G401 (cell line): ENCODE data around the gene PSMD3. TPM values are rescaled to one million over a fixed set of nuclear protein-coding genes. Genes with fewer than 3 reads are reported as not detected.
A peak's percentile ranks its signal among the peaks of the same experiment; 100 is the strongest.
"Not testable (repeated sequence)": the region's sequence is repeated elsewhere in the genome, so short reads cannot be mapped to it uniquely, and the experiment has no call there.

ENCODE experiments used
- DNase-seq: peaks from one replicate; pipeline ENCODE4 v3.0.0-alpha.2; 2015; ENCODE audit warnings: low spot score
- in situ Hi-C: cut with HindIII; loops from 2 replicates; pipeline ENCODE4 v1.10.0; 2016; ENCODE audit warnings: low sequenced_read_pairs, mixed read lengths
- total RNA-seq: library from RNA; depleted of rRNA; stranded (reverse); fragments of >200 nt; shearing (Covaris generic); gene quantifications from 2 replicates; pipeline ENCODE4 v1.2.3, GENCODE V29; 2014; rRNA removed

PSMD3 gene
- total RNA-seq = 248 and 317 TPM in 2 replicates

GRCh38 chr17:39980351-39981206, at the start of gene PSMD3:
TSS of gene PSMD3 (plus strand) at chr17:39980807. CDS start at chr17:39980971, 164 bp downstream.
- in situ Hi-C loops = loop anchor here (25.0 kb wide), 1 partner anchor 293 kb away; the partner anchor contains the start of gene PGAP3
- DNase-seq = peak; percentile 100

DNA sequence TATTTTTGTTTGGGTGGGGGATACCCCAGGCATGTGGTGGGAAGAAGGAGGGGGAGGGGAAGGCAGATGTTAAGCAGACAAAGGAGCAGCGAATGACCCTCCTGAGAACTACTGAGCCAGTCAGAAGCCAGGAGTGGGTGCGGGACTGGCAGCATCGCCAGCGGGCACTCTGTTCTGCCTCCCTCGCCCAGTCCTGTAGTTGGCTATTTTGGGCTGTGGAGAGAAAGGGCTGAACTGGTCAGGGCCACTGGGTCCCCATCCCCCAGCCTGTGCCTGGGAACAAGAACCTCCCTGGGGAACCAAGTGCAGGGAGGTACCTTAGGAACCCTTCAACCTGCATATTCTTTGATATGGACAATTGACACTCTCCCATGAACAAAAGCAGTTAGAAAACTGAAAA, 46.7 kb upstream of the PSMD3 start:
- no peak for DNase-seq
- in situ Hi-C loops = no loop called here

GRCh38 chr17:39934324-39934723, 46.3 kb upstream of the PSMD3 start:
- in situ Hi-C loops = no loop called here
- DNase-seq = no peak

DNA sequence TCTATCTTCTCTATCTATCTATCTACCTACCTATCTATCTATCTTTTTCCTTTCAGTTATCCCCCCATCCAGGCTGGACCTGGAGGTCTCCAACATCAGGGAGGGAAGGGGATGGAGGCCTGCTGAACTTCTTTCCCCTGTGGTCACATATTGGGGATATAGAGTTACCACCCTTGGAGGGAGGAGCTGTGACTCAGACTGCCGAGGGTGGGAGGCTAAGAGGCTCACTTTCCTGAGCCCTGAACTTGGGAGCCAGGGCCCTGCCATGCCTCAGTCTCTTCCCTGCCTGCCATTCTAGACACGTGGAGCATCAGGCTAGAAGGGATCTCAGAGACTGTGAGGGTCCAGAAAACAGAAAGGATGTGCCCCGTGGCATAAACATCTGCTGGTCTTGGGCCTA, 44.7 kb upstream of the PSMD3 start:
- in situ Hi-C loops = no loop called here
- DNase-seq = no peak

GRCh38 chr17:39937447-39937846, 43.2 kb upstream of the PSMD3 start:
- no peak for DNase-seq
- in situ Hi-C loops = no loop called here

DNA sequence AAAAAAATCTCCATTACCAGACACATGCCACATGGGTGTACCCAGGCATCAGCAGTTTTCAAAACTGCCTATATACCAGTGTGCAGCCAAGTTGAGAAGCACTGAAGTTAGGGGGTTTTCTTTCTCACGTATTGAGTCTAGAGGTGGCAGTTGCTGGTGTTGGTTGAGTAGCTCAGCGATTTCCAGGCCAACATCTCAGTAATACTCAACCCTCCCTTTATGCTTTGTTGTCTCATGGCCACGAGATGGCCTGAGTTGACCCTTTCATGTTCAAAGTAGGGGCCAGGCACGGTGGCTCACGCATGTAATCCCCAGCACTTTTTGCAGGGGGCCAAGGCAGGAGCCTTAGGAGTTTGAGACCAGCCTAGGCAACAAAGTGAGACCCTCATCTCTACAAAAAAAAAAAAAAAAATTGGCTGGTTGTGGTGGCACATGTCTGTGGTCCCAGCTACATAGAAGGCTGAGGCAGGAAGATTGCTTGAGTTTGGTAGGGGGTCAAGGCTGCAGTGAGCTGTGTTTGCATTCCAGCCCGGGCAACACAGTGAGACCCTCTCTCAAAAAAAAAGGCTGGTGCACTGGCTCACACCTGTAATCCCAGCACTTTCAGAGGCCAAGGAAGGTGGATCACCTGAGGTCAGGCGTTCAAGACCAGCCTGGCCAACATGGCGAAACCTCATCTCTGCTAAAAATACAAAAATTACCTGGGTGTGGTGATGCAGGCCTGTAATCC, 42.3 kb upstream of the PSMD3 start:
- in situ Hi-C loops = no loop called here
- no peak for DNase-seq

DNA sequence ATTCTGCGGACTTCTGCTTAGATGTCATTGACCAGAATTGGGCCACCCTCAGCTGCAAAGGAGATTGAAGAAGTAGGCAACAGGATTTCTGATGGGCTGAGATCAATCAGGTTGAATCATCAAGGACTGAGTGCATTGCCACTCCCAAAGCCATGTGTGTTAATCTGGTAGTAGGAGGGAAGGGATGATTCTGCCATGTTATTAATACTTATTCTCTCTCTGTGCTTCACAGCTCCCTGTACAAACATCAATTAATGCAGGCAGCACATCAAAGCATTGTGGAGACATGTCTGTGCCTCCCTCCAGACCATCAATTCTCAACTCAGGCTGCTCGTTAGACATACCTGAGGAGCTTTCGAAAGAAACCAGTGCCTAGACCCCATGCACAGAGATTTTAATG, 41.5 kb upstream of the PSMD3 start:
- in situ Hi-C loops = no loop called here
- no peak for DNase-seq

- in situ Hi-C loops = no loop called here
- no peak for DNase-seq
Observed at GRCh38 chr17:39939588-39940419, 40.8 kb upstream of the PSMD3 start.

- in situ Hi-C loops = no loop called here
Observed at GRCh38 chr17:39943702-39944392, 36.8 kb upstream of the PSMD3 start.

DNA sequence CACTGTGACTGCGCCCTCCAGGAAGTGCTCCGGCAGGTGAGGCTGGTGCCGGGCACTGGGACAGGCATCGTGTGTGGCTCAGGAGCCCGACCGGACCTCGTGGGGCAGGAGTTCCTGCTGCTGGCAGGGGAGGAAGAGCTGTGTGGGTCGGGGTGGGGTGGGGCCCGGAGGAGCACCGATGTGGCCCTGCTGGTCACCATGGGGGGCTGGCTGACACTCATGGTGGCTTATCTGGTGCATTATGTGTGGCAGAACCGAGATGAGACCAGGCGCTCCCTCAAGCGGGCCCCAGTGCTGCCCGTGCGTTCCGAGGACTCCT, 36.3 kb upstream of the PSMD3 start:
- in situ Hi-C loops = no loop called here
- no peak for DNase-seq

More at GRCh38 chr17:39943702-39944392, 36.8 kb upstream of the PSMD3 start:
- peak; percentile 47 for DNase-seq

DNA sequence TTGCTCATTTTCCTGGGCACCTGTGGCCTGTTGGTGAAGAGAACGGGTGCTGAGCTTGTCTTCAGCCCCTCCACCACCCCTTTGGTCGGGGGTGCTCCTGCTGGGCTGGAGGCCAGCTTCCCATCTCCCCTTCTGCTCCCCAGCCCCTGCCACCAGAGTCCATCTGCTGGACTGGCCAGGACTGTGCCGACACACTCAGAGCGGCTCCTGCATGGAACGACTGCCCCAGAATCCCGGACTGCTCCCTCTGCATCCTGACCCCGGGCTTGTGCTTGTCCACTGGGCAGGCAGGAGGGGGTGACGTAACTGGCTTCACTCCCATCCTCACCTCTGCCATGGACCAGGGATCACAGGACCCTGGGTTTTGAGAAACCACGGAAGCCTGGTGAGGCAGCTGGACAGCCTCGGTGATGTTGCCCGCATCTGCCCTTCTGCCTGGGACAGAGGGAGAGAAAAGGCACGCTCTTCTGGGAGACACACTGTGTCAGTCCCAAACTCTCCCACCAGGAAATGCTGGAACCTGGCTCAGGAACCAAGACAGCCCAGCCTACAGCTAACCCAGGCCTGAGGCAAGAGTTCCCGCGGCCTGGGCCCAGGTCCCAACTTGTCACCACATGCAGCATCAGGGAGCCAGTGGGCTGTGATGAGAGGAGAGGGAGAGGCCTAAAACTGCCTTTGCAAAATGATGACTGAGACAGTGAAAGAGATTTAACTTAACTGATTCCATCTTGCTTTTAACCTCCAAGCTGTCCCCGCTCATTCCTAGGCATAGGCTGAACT, 33.9 kb upstream of the PSMD3 start:
- no peak for DNase-seq
- in situ Hi-C loops = no loop called here

DNA sequence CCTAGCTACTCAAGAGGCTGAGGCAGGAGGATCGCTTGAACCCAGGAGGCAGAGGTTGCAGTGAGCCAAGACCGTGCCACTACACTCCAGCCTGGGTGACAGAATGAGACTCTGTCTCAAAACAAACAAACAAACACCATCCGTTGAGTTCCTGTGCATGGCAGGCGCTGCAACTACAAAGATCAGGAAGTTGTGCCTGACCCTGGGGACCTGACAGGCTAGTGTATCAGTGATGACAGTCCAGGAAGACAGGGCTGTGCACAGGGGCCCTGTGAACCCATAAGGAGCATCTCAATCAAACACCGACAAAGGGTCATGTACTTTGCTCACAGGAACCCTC, 32.1 kb upstream of the PSMD3 start:
- DNase-seq, in situ Hi-C loops: not testable (repeated sequence)

DNA sequence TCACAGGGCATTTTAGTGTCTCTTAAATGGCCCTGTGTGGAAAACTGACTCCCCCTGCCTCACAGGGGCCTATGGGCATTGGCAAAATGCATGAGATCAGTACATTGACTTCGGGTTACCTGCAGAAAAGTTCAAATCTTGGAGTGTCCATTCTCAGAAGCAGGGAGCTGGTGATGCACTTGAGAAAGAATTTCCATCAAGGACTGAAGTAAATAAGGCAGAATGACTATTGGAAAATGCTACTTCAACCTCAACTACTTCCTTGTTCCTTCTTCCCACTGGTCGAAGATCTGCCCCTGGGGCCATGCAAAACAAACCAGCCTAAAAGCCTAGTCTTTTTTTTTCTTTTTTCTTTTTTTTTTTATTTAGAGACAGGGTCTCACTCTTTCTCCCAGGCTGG, 31.6 kb upstream of the PSMD3 start:
- DNase-seq = no peak
- in situ Hi-C loops = no loop called here

GRCh38 chr17:39950871-39951348, 29.7 kb upstream of the PSMD3 start:
- in situ Hi-C loops = no loop called here
- DNase-seq = peak; percentile 36

GRCh38 chr17:39951924-39952679, 28.5 kb upstream of the PSMD3 start:
- in situ Hi-C loops = no loop called here

DNA sequence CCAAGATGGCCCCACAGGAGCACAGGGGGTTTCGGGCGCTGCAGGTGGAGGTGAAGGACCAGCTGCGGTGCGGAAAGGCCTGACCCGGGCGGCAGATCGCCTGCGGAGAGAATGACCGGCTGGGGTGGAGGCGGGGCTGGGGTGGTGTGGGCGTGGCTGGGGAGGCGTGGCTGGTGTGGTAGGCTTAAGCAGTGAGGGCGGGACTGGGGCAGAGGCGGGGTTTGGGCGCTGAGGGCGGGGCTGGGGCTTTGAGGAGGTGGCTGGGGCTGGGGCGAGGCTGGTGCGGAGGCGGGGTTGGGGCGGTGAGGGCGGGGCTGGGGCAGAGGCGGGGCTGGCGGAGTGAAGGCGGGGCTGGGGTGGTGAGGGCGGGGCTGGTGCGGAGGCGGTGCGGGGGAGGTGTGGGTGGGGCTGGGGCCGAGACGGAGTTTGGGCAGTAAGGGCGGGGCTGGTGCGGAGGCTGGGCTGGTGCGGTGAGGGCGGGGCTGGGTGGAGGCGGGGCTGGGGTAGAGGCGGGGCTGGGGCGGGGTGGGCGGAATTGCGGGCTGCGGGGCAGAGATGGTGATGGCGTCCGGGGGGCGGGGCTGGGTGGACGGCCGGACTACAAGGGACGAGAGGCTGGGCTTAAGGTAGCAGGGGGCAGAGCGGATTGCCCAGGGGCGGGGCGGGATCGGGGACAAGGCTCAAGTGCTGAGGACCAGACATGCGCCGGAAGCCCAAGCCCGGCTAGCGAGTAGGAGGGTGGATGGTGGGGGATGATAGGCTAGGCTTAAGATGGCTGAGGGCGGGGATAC, 27.7 kb upstream of the PSMD3 start:
- in situ Hi-C loops = no loop called here
- DNase-seq = peak; percentile 94

More at GRCh38 chr17:39951924-39952679, 28.5 kb upstream of the PSMD3 start:
- DNase-seq = no peak

GRCh38 chr17:39953471-39953888, 27.1 kb upstream of the PSMD3 start:
- no peak for DNase-seq
- in situ Hi-C loops = no loop called here
